ENCODE measurements around the gene MALRD1.

The MALRD1 gene

GRCh38 chr10:19385846-19386450 is 337.3 kb downstream of the MALRD1 start:
- no peak for DNase-seq (ENCODE audit: low read depth in 3 of 3)

- no peak for DNase-seq (ENCODE audit: low read depth in 3 of 3)
Measured at GRCh38 chr10:19408924-19409323, 360.3 kb downstream of the MALRD1 start.

- DNase-seq (ENCODE audit: low read depth in 3 of 3), result no peak
Measured at GRCh38 chr10:19411119-19411518, 362.5 kb downstream of the MALRD1 start.

GRCh38 chr10:19412531-19412930 is 363.9 kb downstream of the MALRD1 start:
- no peak for DNase-seq (ENCODE audit: low read depth in 3 of 3)

GRCh38 chr10:19416164-19416563 is 367.6 kb downstream of the MALRD1 start:
- no peak for DNase-seq (ENCODE audit: low read depth in 3 of 3)

GRCh38 chr10:19417740-19418139 is 369.1 kb downstream of the MALRD1 start:
- DNase-seq (ENCODE audit: low read depth in 3 of 3), result no peak

- DNase-seq (ENCODE audit: low read depth in 3 of 3), result no peak
Measured at GRCh38 chr10:19421674-19422073, 373.1 kb downstream of the MALRD1 start.

- DNase-seq (ENCODE audit: low read depth in 3 of 3), result no peak
Measured at GRCh38 chr10:19426034-19426433, 377.4 kb downstream of the MALRD1 start.

- no peak for DNase-seq (ENCODE audit: low read depth in 3 of 3)
Measured at GRCh38 chr10:19431622-19432351, 383.2 kb downstream of the MALRD1 start.

- DNase-seq (ENCODE audit: low read depth in 3 of 3), result no peak
Measured at GRCh38 chr10:19449860-19450259, 401.3 kb downstream of the MALRD1 start.

GRCh38 chr10:19451356-19451755 is 402.8 kb downstream of the MALRD1 start:
- DNase-seq (ENCODE audit: low read depth in 3 of 3), result no peak

- DNase-seq (ENCODE audit: low read depth in 3 of 3), result no peak
Measured at GRCh38 chr10:19451937-19452336, 403.3 kb downstream of the MALRD1 start.

GRCh38 chr10:19453967-19454366 is 405.4 kb downstream of the MALRD1 start:
- no peak for DNase-seq (ENCODE audit: low read depth in 3 of 3)

- no peak for DNase-seq (ENCODE audit: low read depth in 3 of 3)
Measured at GRCh38 chr10:19461588-19461987, 413.0 kb downstream of the MALRD1 start.

- no peak for DNase-seq (ENCODE audit: low read depth in 3 of 3)
Measured at GRCh38 chr10:19466709-19467108, 418.1 kb downstream of the MALRD1 start.

GRCh38 chr10:19468413-19468812 is 419.8 kb downstream of the MALRD1 start:
- DNase-seq (ENCODE audit: low read depth in 3 of 3), result no peak

GRCh38 chr10:19469521-19469920 is 420.9 kb downstream of the MALRD1 start:
- no peak for DNase-seq (ENCODE audit: low read depth in 3 of 3)

GRCh38 chr10:19479854-19480253 is 431.3 kb downstream of the MALRD1 start:
- no peak for DNase-seq (ENCODE audit: low read depth in 3 of 3)

GRCh38 chr10:19480353-19480752 is 431.8 kb downstream of the MALRD1 start:
- no peak for DNase-seq (ENCODE audit: low read depth in 3 of 3)

GRCh38 chr10:19483421-19483820 is 434.8 kb downstream of the MALRD1 start:
- no peak for DNase-seq (ENCODE audit: low read depth in 3 of 3)

GRCh38 chr10:19488592-19489280 is 440.1 kb downstream of the MALRD1 start:
- DNase-seq (ENCODE audit: low read depth in 3 of 3), result no peak

- DNase-seq (ENCODE audit: low read depth in 3 of 3), result no peak
Measured at GRCh38 chr10:19491166-19491565, 442.6 kb downstream of the MALRD1 start.

- no peak for DNase-seq (ENCODE audit: low read depth in 3 of 3)
Measured at GRCh38 chr10:19493917-19494316, 445.3 kb downstream of the MALRD1 start.
